Neutrophil (primary cell): Measurements from ENCODE around the gene CDK2AP2.

Experiments used
- H3K27ac ChIP-seq: fragments of 200-600 bp; sonication (generic); 2 replicates; pipeline ENCODE4 v1.5.1; 2016; ENCODE audit warnings: mild to moderate bottlenecking, moderate library complexity
- H3K27me3 ChIP-seq: fragments of 200-600 bp; sonication (generic); 2 replicates; pipeline ENCODE4 v1.6.0; 2016; ENCODE audit warnings: mild to moderate bottlenecking
- H3K36me3 ChIP-seq: fragments of 200-600 bp; sonication (generic); 2 replicates; pipeline ENCODE4 v1.5.1; 2017
- H3K4me1 ChIP-seq, 2 experiments: fragments of 200-600 bp in 1 of 2; sonication (generic) in 1 of 2; 1 replicate in 1 of 2; 2 replicates in 1 of 2; pipeline versions ENCODE4 v1.5.1 to v1.6.1; 2013 to 2016; ENCODE audit warnings: low read depth in 1 of 2, low read length in 1 of 2, mild to moderate bottlenecking in 1 of 2, moderate library complexity in 1 of 2; ENCODE audit not compliant: control insufficient read depth in 1 of 2, insufficient read depth in 1 of 2
- H3K4me3 ChIP-seq, 2 experiments: fragments of 200-600 bp in 1 of 2; sonication (generic) in 1 of 2; 1 replicate in 1 of 2; 2 replicates in 1 of 2; pipeline ENCODE4 v1.5.1; 2013 to 2016; ENCODE audit warnings: low read depth in 1 of 2, low read length in 1 of 2, mild to moderate bottlenecking in 1 of 2, moderate library complexity in 1 of 2
- H3K9me3 ChIP-seq: fragments of 200-600 bp; sonication (generic); 2 replicates; pipeline ENCODE4 v1.5.1; 2016
- TF ChIP-seq, protein P1 (sequence below): fragments of 200-600 bp; sonication (generic); IDR thresholded peaks from 2 replicates; pipeline ENCODE4 v1.5.1; 2016; ENCODE audit warnings: antibody characterized with exemption

CDK2AP2 gene

DNA sequence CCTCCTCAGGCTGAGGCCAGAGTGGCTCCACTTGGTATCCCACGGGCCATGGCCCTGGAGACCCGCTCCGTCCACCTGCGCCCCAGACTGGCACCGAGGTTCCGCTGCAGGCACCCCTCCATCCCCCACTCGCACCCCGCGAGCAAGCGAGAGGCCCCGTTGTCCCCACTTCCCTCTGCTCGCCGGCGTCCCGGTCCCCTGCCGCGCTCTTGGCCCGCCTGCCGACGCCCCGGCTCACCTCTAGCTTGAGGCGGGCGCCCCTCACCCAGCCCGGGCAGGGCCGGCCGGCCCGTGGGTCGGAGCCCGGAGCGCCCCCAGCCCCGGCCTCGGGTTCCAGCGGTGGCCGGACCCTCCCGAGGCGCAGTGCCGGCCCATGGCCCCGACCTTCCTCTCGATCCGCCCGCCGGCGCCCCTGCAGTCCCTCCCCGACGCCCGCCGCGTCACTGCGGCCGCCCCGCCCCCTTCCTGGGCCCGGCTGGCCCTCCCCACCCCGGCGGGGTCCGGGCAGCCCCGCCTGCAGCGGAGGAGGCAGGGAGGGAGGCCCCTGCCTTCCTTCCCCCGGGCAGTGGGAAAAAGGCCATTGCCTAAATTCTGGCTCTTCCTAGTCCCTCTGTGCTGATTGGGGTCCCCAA is 2.9 kb downstream of the CDK2AP2 start, which contains the start of gene PITPNM1:
Gene PITPNM1, minus strand, starts transcription at position 414 of the 632 bp plus-strand sequence. CDS start 1,183 bp downstream, outside the sequence.
- Histone ChIP-seq H3K27me3 (peaks cover 11% of the 10 kb centered on the region), H3K4me3 (peak within 1 kb of the TSS; percentile 85 to 88), H3K36me3 (peaks cover 30% of the 10 kb centered on the region), H3K27ac (peak within 1 kb of the TSS; percentile 92), H3K4me1 (peaks cover 60% of the 10 kb centered on the region in 2 experiments), H3K9me3 (no peaks in the 10 kb centered on the region)
- TF ChIP-seq, protein P1, sequence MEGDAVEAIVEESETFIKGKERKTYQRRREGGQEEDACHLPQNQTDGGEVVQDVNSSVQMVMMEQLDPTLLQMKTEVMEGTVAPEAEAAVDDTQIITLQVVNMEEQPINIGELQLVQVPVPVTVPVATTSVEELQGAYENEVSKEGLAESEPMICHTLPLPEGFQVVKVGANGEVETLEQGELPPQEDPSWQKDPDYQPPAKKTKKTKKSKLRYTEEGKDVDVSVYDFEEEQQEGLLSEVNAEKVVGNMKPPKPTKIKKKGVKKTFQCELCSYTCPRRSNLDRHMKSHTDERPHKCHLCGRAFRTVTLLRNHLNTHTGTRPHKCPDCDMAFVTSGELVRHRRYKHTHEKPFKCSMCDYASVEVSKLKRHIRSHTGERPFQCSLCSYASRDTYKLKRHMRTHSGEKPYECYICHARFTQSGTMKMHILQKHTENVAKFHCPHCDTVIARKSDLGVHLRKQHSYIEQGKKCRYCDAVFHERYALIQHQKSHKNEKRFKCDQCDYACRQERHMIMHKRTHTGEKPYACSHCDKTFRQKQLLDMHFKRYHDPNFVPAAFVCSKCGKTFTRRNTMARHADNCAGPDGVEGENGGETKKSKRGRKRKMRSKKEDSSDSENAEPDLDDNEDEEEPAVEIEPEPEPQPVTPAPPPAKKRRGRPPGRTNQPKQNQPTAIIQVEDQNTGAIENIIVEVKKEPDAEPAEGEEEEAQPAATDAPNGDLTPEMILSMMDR: peak; percentile 58

DNA sequence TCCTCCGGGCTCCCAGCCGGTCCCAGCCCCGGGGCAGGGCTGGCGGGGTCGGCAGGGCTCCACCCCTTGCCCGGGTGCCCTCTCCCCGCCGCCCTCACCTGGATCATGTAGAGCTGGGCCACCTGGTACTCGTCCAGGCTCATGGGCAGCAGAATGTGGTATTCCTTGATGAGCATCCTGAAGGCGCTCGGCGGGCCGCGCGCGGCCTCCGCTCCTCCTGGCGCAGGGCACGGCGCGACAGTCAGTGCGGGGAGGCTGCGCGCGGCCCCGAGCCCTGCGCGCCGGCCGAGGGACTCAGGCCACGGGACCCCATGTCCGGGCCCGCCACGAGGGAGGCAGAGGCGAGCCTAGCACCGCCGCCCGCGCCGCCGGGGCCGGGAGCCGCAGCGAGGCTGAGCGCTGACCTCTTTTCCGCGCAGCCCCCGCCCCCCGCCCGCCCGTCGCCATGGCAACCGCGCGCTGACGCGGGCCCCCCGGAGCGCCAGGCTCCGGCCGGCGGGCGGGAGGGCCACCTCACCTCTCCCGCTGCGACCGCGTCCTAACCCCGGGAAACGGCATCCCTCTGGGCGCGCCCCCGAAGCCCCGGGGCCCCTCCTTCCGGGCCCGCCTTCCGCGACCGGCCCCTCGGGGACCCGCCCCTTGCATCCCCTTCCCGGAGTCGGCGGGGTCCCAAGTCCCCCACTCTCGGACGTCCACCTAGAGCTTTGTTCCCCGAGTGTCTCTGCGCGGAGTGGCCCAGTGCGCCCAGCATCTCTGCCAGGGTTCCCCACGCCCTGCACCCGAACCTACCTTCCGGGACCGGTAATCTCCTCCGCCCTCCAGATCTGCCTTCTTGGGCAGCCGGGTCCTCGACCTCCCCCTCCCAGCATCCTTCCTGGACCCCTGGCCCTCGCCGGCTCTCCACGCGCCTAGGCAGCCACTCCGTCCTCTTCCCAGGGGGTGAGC is 3.7 kb downstream of the CDK2AP2 start:
- Histone ChIP-seq H3K4me3 (peak overlapping the region; percentile 85 to 88), H3K27ac (peak overlapping the region; percentile 92), H3K4me1 (peaks cover 60% of the 10 kb centered on the region in 2 experiments), H3K27me3 (peaks cover 5% of the 10 kb centered on the region), H3K9me3 (no peaks in the 10 kb centered on the region), H3K36me3 (peaks cover 38% of the 10 kb centered on the region)
- TF ChIP-seq, protein P1: no peak

DNA sequence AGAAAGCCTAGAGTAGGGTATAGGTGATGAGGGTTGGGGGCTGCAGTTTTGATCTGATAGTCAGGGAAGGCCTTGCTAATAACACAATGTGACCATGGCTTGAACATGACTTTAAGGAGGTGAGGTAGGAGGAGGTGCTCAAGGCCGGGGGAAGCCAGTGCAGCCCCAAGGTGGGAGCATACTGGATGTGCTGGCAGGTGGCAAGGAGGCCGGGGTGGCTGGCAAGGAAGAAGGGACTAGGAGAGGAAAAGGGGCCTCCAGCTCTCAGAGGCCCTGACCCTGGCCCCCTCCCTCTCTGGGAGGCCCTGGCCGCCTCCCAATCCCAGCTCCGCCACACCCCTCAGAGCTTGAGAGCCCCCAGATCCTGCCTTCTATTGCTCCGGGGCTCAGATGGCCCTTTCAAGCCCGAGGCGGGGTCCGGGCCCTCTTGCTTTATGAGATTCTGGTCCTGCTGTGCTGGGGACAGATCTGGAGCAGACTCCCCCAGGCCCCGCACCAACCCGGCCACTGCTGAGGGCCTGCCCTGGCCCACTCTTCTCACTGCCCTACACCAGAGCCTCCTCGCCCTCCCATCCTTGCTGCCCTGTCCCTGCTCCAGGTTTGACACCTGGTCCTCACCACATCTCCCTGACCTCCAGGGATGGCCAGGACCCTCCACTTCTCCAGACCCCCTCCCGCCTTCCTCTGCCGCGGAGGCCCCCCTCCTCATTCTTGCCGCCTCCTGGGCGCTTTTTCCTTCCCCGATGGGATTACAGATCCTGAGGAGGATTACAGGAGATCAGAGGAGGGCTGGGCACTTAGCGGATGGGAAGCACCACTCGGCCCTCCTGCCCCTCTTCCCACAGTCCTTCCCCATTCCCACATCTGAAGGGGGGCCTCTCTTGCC is 4.6 kb downstream of the CDK2AP2 start:
- Histone ChIP-seq H3K4me3 (peak overlapping the region; percentile 85 to 88), H3K36me3 (peaks cover 47% of the 10 kb centered on the region), H3K27me3 (peaks cover 5% of the 10 kb centered on the region), H3K9me3 (no peaks in the 10 kb centered on the region), H3K4me1 (peaks cover 52 to 54% of the 10 kb centered on the region in 2 experiments), H3K27ac (no peak overlapping the region)
- TF ChIP-seq, protein P1: no peak

DNA sequence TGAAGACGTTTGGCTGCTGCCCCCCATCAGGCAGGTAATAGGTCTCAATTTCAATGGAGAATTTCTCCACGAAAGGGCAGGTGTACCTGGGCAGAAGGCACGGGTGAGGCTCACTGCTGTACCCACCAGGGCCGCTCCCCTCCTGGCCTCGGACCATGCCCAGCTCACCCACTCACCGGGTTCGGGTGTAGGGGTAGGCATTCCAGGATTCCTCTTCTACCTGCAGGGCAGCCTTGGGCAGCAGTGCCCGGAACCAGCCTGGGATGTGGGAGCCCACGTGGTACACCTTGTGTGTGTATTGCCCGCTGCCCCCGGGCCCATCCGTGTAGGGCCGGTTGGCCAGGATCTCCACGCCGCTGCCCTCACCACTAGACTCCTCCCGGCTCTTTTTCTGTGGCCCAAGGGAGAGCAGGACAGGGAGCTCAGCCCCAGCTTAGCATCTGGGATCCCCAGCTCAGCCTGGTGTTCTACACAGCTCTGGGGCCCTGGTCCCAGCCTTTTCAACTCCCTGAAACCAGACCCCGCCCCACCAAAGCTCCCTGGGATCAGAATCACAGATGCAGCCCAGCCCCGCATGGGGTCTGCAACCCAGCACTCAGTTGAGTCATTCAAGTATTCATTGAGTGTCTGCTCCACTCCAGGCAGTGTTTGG is 5.5 kb downstream of the CDK2AP2 start:
- Histone ChIP-seq H3K27me3 (peaks cover 5% of the 10 kb centered on the region), H3K4me3 (no peak overlapping the region), H3K27ac (no peak overlapping the region), H3K36me3 (peaks cover 56% of the 10 kb centered on the region), H3K4me1 (peaks cover 47 to 51% of the 10 kb centered on the region in 2 experiments), H3K9me3 (no peaks in the 10 kb centered on the region)
- TF ChIP-seq, protein P1: no peak
